K562 (cell line): Measurements from ENCODE around the gene IQGAP3. TPM values are rescaled to one million over a fixed set of nuclear protein-coding genes. Genes with fewer than 3 reads are reported as not detected.

Source experiments
- ATAC-seq: fragments of 200-7000 bp; cut with Tn5 transposase; 3 replicates; pipeline ENCODE4 v1.9.1; 2020; ENCODE audit warnings: moderate library complexity
- BruUV-seq: library from RNA; stranded (reverse); fragments of 400-500 nt; replicated peaks from 2 replicates; lab custom pipeline; 2021; lab: Mats Ljungman, UMichigan
- CTCF ChIA-PET: fragments of 300-600 bp; formaldehyde crosslinking; extraction: SDS; loops from one replicate; lab custom pipeline; 2021; ENCODE audit warnings: low intra/inter-chr PET ratio; lab: Yijun Ruan, JAX
- POLR2A ChIA-PET: fragments of 300-600, 350-650 bp; sonication (Branson Sonifier 250); formaldehyde crosslinking; extraction: SDS; loops from one replicate; lab custom pipeline; 2021; ENCODE audit warnings: antibody characterized with exemption, inconsistent platforms; lab: Yijun Ruan, JAX
- DNase-seq, 4 experiments: peaks; one replicate each; pipeline versions ENCODE4 v3.0.0 to v3.0.0-alpha.2; 2011 to 2018; ENCODE audit warnings: low spot score in 3 of 4, mixed read lengths in 3 of 4; ENCODE audit errors: extremely low read depth in 1 of 4
- FAIRE-seq: peaks from 2 replicates; lab custom pipeline; 2011; peaks lifted over from hg19 to GRCh38; lab: Jason Lieb, UNC
- H2AFZ ChIP-seq: 2 replicates; pipeline ENCODE4 v1.6.0; 2011; ENCODE audit warnings: low read depth, low read length, control low read depth, inconsistent platforms
- H3K27ac ChIP-seq: fragments of 200-600 bp; 3 replicates; pipeline ENCODE4 v1.8.0; 2011; ENCODE audit warnings: low read depth, mild to moderate bottlenecking, control low read depth, inconsistent platforms, low read length, moderate library complexity, mixed read lengths; ENCODE audit errors: extremely low read depth
- H3K27me3 ChIP-seq, 2 experiments: fragments of 300-600 bp in 1 of 2; 2 replicates in 1 of 2; 3 replicates in 1 of 2; pipeline versions ENCODE4 v1.6.0 to v1.8.0; 2011; ENCODE audit warnings: inconsistent platforms in 2 of 2, low read length in 2 of 2, mild to moderate bottlenecking in 1 of 2, mixed read lengths in 1 of 2, moderate library complexity in 1 of 2; ENCODE audit not compliant: control insufficient read depth in 2 of 2, insufficient read depth in 2 of 2
- H3K36me3 ChIP-seq: fragments of 300-600 bp; 3 replicates; pipeline ENCODE4 v1.8.0; 2011; ENCODE audit warnings: mild to moderate bottlenecking, low read length, inconsistent platforms; ENCODE audit not compliant: control insufficient read depth, insufficient read depth
- H3K4me1 ChIP-seq, 2 experiments: fragments of 200-600 bp in 1 of 2; replicated peaks in 1 of 2; 2 replicates in 1 of 2; 3 replicates in 1 of 2; pipeline versions ENCODE4 v1.5.1 to v1.8.0; 2011; ENCODE audit warnings: inconsistent platforms in 2 of 2, low read length in 2 of 2, mild to moderate bottlenecking in 1 of 2, mixed read lengths in 1 of 2, moderate library complexity in 1 of 2; ENCODE audit not compliant: control insufficient read depth in 2 of 2, insufficient read depth in 2 of 2
- H3K4me2 ChIP-seq: 2 replicates; pipeline ENCODE4 v1.6.1; 2011; ENCODE audit warnings: low read length, control low read depth, inconsistent platforms, mixed read lengths; ENCODE audit not compliant: insufficient read depth
- H3K4me3 ChIP-seq: fragments of 200-600 bp; sonication (generic), shearing (Covaris generic); 2 replicates; pipeline ENCODE4 v1.5.1; 2016; ENCODE audit warnings: control low read depth, inconsistent platforms
- H3K79me2 ChIP-seq: fragments of 200-600 bp; 3 replicates; pipeline ENCODE4 v1.8.0; 2011; ENCODE audit warnings: low read length, inconsistent platforms; ENCODE audit not compliant: control insufficient read depth, insufficient read depth
- H3K9ac ChIP-seq, 2 experiments: 2 replicates each; pipeline versions ENCODE4 v1.6.0 to v1.6.1; 2011; ENCODE audit warnings: low read depth in 2 of 2, low read length in 2 of 2, control low read depth in 1 of 2, inconsistent platforms in 1 of 2, mild to moderate bottlenecking in 1 of 2, mixed read lengths in 1 of 2; ENCODE audit not compliant: insufficient read depth in 1 of 2
- H3K9me1 ChIP-seq: one replicate; pipeline ENCODE4 v1.6.0; 2011; ENCODE audit warnings: inconsistent platforms, mild to moderate bottlenecking, low read length, moderate library complexity; ENCODE audit not compliant: control insufficient read depth, insufficient read depth
- H3K9me3 ChIP-seq: replicated peaks from 2 replicates; pipeline ENCODE4 v1.5.1; 2011; ENCODE audit warnings: low read depth, low read length, inconsistent platforms; ENCODE audit not compliant: control insufficient read depth, insufficient read depth
- H4K20me1 ChIP-seq: replicated peaks from 2 replicates; pipeline ENCODE4 v1.6.1; 2011; ENCODE audit warnings: low read length, inconsistent platforms, mixed read lengths; ENCODE audit not compliant: control insufficient read depth, insufficient read depth
- ATF1 ChIP-seq, 2 experiments: fragments of 450-650 bp in 1 of 2; IDR thresholded peaks; 2 replicates each; pipeline ENCODE4 v1.6.1; 2016; ENCODE audit warnings: missing compliant biosample characterization in 1 of 2, missing genetic modification characterization in 1 of 2
- EP300 ChIP-seq: IDR thresholded peaks from 2 replicates; pipeline ENCODE4 v1.6.1; 2012; ENCODE audit warnings: low read length, improper control_type of control experiment
- HDAC1 ChIP-seq, 2 experiments: fragments of 450-650 bp; IDR thresholded peaks; 2 replicates each; pipeline ENCODE4 v1.6.1; 2016 to 2017; ENCODE audit warnings: inconsistent platforms in 1 of 2, mild to moderate bottlenecking in 1 of 2, moderate library complexity in 1 of 2
- MAFF ChIP-seq: IDR thresholded peaks from 2 replicates; pipeline ENCODE4 v1.6.1; 2012; ENCODE audit warnings: low read length, improper control_type of control experiment
- NKRF ChIP-seq: fragments of 450-650 bp; IDR thresholded peaks from 2 replicates; pipeline ENCODE4 v1.6.1; 2016; ENCODE audit warnings: borderline replicate concordance
- NR0B1 ChIP-seq: fragments of 450-650 bp; IDR thresholded peaks from one replicate; pipeline ENCODE4 v1.6.1; 2018; ENCODE audit warnings: mild to moderate bottlenecking, moderate library complexity; ENCODE audit not compliant: partially characterized antibody
- POLR3G ChIP-seq: IDR thresholded peaks from 2 replicates; pipeline ENCODE4 v1.6.1; 2011; ENCODE audit not compliant: insufficient read length, insufficient replicate concordance; ENCODE audit errors: extremely low read depth
- RBM25 ChIP-seq: fragments of 200-400 bp; formaldehyde crosslinking; IDR thresholded peaks from 2 replicates; pipeline ENCODE4 v1.6.1; 2018; ENCODE audit warnings: low read length, low read depth, moderate library complexity; ENCODE audit not compliant: severe bottlenecking
- SETDB1 ChIP-seq: IDR thresholded peaks from one replicate; pipeline ENCODE4 v1.6.1; 2012; ENCODE audit warnings: low read length, control low read depth, inconsistent platforms
- SMC3 ChIP-seq: conservative IDR thresholded peaks from 2 replicates; pipeline ENCODE4 v1.6.1; 2011; ENCODE audit warnings: low read depth, low read length, improper control_type of control experiment; ENCODE audit not compliant: insufficient read depth
- TARDBP ChIP-seq: fragments of 450-650 bp; IDR thresholded peaks from 2 replicates; pipeline ENCODE4 v1.6.1; 2016
- U2AF2 ChIP-seq: fragments of 200-400 bp; formaldehyde crosslinking; optimal IDR thresholded peaks from 2 replicates; pipeline ENCODE3; 2017; ENCODE audit warnings: low read depth, mild to moderate bottlenecking, low read length
- ZNF12 ChIP-seq: sonication (generic); formaldehyde crosslinking; IDR thresholded peaks from 2 replicates; pipeline ENCODE4 v1.4.0; 2020; ENCODE audit warnings: mild to moderate bottlenecking, missing genetic modification reagents
- ZNF134 ChIP-seq: fragments of 250-450 bp; sonication (Bioruptor Pico); conservative IDR thresholded peaks from 2 replicates; pipeline ENCODE4 v1.4.0; 2020
- ZNF274 ChIP-seq: IDR thresholded peaks from 2 replicates; pipeline ENCODE4 v1.6.1; 2011; ENCODE audit warnings: low read depth, mild to moderate bottlenecking, low read length, moderate library complexity, borderline replicate concordance
- ZNF398 ChIP-seq: fragments of 250-450 bp; sonication (Bioruptor Pico); IDR thresholded peaks from 2 replicates; pipeline ENCODE4 v1.8.0; 2021; ENCODE audit warnings: moderate library complexity, mild to moderate bottlenecking, inconsistent platforms
- WGBS: fragments of 100-300 bp; shearing (Covaris generic); methylation state at CpG from one replicate; pipeline ENCODE4 v1.1.6; 2016; ENCODE audit warnings: low coverage, mixed read lengths; ENCODE audit not compliant: insufficient coverage; ENCODE audit errors: missing lambda C conversion rate; 5-methylcytosine and 5-hydroxymethylcytosine counted together
- in situ Hi-C: fragments of 300-500 bp; cut with MboI; formaldehyde crosslinking; loops from 4 replicates; pipeline ENCODE4 v1.15.0; 2018; ENCODE audit warnings: inconsistent platforms, mixed read lengths
- intact Hi-C: fragments of 100-400 bp; cut with micrococcal nuclease; formaldehyde crosslinking; loops from 2 replicates; pipeline ENCODE4 v1.14.2; 2022
- polyA plus RNA-seq, 8 experiments: library from polyadenylated mRNA; depleted of rRNA in 4 of 8; stranded (reverse) in 5 of 8; unstranded in 3 of 8; fragments of >200 nt; fragmentation: Nextera tagmentation in 2 of 8; fragmentation: Illumina TruSeq in 1 of 8; extraction: Ambion mirVana in 2 of 8; extraction: Trizol in 1 of 8; gene quantifications; 2 replicates each; pipeline versions ENCODE4 v1.2.1 to v1.2.3, GENCODE V29; 2011 to 2014; ENCODE audit warnings: inconsistent platforms in 1 of 8, missing spikeins in 1 of 8
- total RNA-seq, 7 experiments: library from RNA; depleted of rRNA in 6 of 7; stranded (reverse); fragments of >200 nt in 6 of 7; fragmentation: Illumina TruSeq in 2 of 7; extraction: Trizol in 2 of 7; gene quantifications; 2 replicates each; pipeline versions ENCODE4 v1.2.1 to v1.2.3, GENCODE V29; 2011 to 2021; ENCODE audit warnings: low replicate concordance in 1 of 7

The IQGAP3 gene
- total and polyA plus RNA-seq, 9 of the 15 experiments (the other 6 are each of a cell fraction or from before 2014, with no cell fraction given), result 1.4 to 16.6 (median 11.9) TPM

GRCh38 chr1:156527584-156527983 lies 44.8 kb downstream of the IQGAP3 start (continued):
- TF ChIP-seq SETDB1, result no peak
- TF ChIP-seq TARDBP, result no peak
- no peak for TF ChIP-seq MAFF

- H3K36me3 ChIP-seq, result peaks cover 40% of the 10 kb centered on the region; the same call in 2 of the 3 replicates
- no peaks in the 10 kb centered on the region for H3K27me3 ChIP-seq
- CTCF ChIA-PET, result no interaction called here
- H3K9me1 ChIP-seq, result no peaks in the 10 kb centered on the region
- H3K9me3 ChIP-seq, result no peaks in the 10 kb centered on the region
- intact Hi-C loops, result no loop called here
- H3K4me1 ChIP-seq, result peaks cover 31 to 33% of the 10 kb centered on the region in 2 experiments
- FAIRE-seq (no peak), DNase-seq (no peak), ATAC-seq (no peak)
- H3K9ac ChIP-seq, result peak overlapping the region in 1 of 2 experiments; percentile 60; a peak in 1 of 4 replicates
- no peaks in the 10 kb centered on the region for H4K20me1 ChIP-seq
- no peaks in the 10 kb centered on the region for H3K79me2 ChIP-seq
- no peak overlapping the region for H3K4me2 ChIP-seq
- POLR2A ChIA-PET, result interaction anchor here (0.6 to 1.3 kb wide), 3 partner anchors 10 to 275 kb away, joined by 3 to 4 read pairs (median 3); no protein-coding TSS in a partner anchor
- no peak overlapping the region for H3K27ac ChIP-seq
- in situ Hi-C loops, result no loop called here
- no peak overlapping the region for H3K4me3 ChIP-seq
- 62% methylated on average over 2 of the region's 2 CpGs for WGBS
- BruUV-seq, result no TSS peak
- no peak overlapping the region for H2AFZ ChIP-seq
- TF ChIP-seq SMC3, result no peak
- no peak for TF ChIP-seq NR0B1
- no peak for TF ChIP-seq EP300
- no peak for TF ChIP-seq ZNF134
- no peak for TF ChIP-seq NKRF
- no peak for TF ChIP-seq ZNF12 (CRISPR knock-in tag)
- TF ChIP-seq RBM25, result no peak
- no peak for TF ChIP-seq POLR3G
- no peak for TF ChIP-seq HDAC1 (IDR thresholded peaks at IDR 0.05)
- TF ChIP-seq U2AF2, result no peak
- no peak for TF ChIP-seq ATF1 (CRISPR knock-in tag; IDR thresholded peaks at IDR 0.05)
- no peak for TF ChIP-seq ATF1 (tag; IDR thresholded peaks at IDR 0.05)
- no peak for TF ChIP-seq ZNF398 (CRISPR knock-in tag)
- TF ChIP-seq ZNF274, result no peak
Measured at GRCh38 chr1:156525856-156526489, 46.4 kb downstream of the IQGAP3 start.
